GM12878 (cell line): ENCODE measurements around the gene QSOX2. TPM values are rescaled to one million over a fixed set of nuclear protein-coding genes. Genes with fewer than 3 reads are reported as not detected.

ENCODE experiments used
- ATAC-seq: fragments of 200-7000 bp; cut with Tn5 transposase; 3 replicates; pipeline ENCODE4 v1.9.1; 2020; ENCODE audit warnings: mild to moderate bottlenecking, moderate library complexity
- BruUV-seq: library from RNA; stranded (reverse); fragments of 400-500 nt; replicated peaks from 2 replicates; lab custom pipeline; 2021; lab: Mats Ljungman, UMichigan
- CTCF ChIA-PET: fragments of 300-600 bp; sonication (Branson Sonifier 250); formaldehyde crosslinking; extraction: SDS; loops from one replicate; lab custom pipeline; 2021; ENCODE audit warnings: inconsistent platforms; lab: Yijun Ruan, JAX
- POLR2A ChIA-PET: fragments of 350-600 bp; formaldehyde crosslinking; extraction: SDS; loops from one replicate; lab custom pipeline; 2021; ENCODE audit warnings: inconsistent platforms; lab: Charles Lee
- RAD21 ChIA-PET: fragments of 300-600 bp; sonication (Branson Sonifier 250); formaldehyde crosslinking; loops from one replicate; lab custom pipeline; 2023; ENCODE audit warnings: antibody characterized with exemption; ENCODE audit not compliant: unreplicated experiment; lab: Charles Lee
- SMC1A ChIA-PET: fragments of 300-600 bp; sonication (Branson Sonifier 250); formaldehyde crosslinking; loops from one replicate; lab custom pipeline; 2023; ENCODE audit not compliant: unreplicated experiment, uncharacterized antibody; lab: Charles Lee
- DNase-seq: peaks from one replicate; pipeline ENCODE4 v3.0.0-alpha.2; 2011; ENCODE audit warnings: low read depth, low spot score
- FAIRE-seq: peaks from 3 replicates; lab custom pipeline; 2011; peaks lifted over from hg19 to GRCh38; lab: Jason Lieb, UNC
- H2AFZ ChIP-seq: 2 replicates; pipeline ENCODE4 v1.6.0; 2011; ENCODE audit warnings: low read depth, low read length, control low read depth; ENCODE audit not compliant: control insufficient read depth
- H3K27ac ChIP-seq: 2 replicates; pipeline ENCODE4 v1.5.1; 2011; ENCODE audit warnings: control low read depth; ENCODE audit not compliant: control insufficient read depth, insufficient read depth
- H3K27me3 ChIP-seq, 2 experiments: replicated peaks in 1 of 2; 2 replicates each; pipeline versions ENCODE4 v1.6.0 to v1.6.1; 2011; ENCODE audit warnings: low read length in 1 of 2; ENCODE audit not compliant: control insufficient read depth in 2 of 2, insufficient read depth in 2 of 2
- H3K36me3 ChIP-seq, 2 experiments: 2 replicates each; pipeline ENCODE4 v1.5.1; 2011; ENCODE audit warnings: low read length in 1 of 2; ENCODE audit not compliant: control insufficient read depth in 2 of 2, insufficient read depth in 2 of 2
- H3K4me1 ChIP-seq: 2 replicates; pipeline ENCODE4 v1.6.1; 2011; ENCODE audit warnings: mild to moderate bottlenecking, low read length, moderate library complexity, mixed read lengths; ENCODE audit not compliant: control insufficient read depth, insufficient read depth
- H3K4me2 ChIP-seq: 2 replicates; pipeline ENCODE4 v1.6.0; 2011; ENCODE audit warnings: control low read depth; ENCODE audit not compliant: control insufficient read depth, insufficient read depth
- H3K4me3 ChIP-seq: fragments of 200-600 bp; sonication (generic); 2 replicates; pipeline ENCODE4 v1.5.1; 2016
- H3K79me2 ChIP-seq: 2 replicates; pipeline ENCODE4 v1.6.0; 2011; ENCODE audit warnings: low read length; ENCODE audit not compliant: control insufficient read depth, insufficient read depth
- H3K9ac ChIP-seq: 2 replicates; pipeline ENCODE4 v1.8.0; 2011; ENCODE audit warnings: low read length, control low read depth, mixed read lengths; ENCODE audit not compliant: control insufficient read depth, insufficient read depth
- H3K9me3 ChIP-seq: replicated peaks from 3 replicates; pipeline ENCODE4 v1.5.1; 2011; ENCODE audit warnings: mild to moderate bottlenecking, low read length; ENCODE audit not compliant: control insufficient read depth, insufficient read depth
- H4K20me1 ChIP-seq: 2 replicates; pipeline ENCODE4 v1.6.0; 2011; ENCODE audit not compliant: control insufficient read depth, insufficient read depth
- ATF3 ChIP-seq: IDR thresholded peaks from 2 replicates; pipeline ENCODE4 v1.6.1; 2011; ENCODE audit warnings: low read depth, mild to moderate bottlenecking, low read length, moderate library complexity, borderline replicate concordance; ENCODE audit errors: extremely low read depth
- CHD4 ChIP-seq: fragments of 200-600 bp; sonication (generic); IDR thresholded peaks from 2 replicates; pipeline ENCODE4 v1.6.1; 2016; ENCODE audit warnings: mild to moderate bottlenecking
- CREB1 ChIP-seq: IDR thresholded peaks from 2 replicates; pipeline ENCODE4 v1.6.1; 2012; ENCODE audit warnings: low read depth, mild to moderate bottlenecking, inconsistent platforms
- CREM ChIP-seq: IDR thresholded peaks from 2 replicates; pipeline ENCODE4 v1.6.1; 2014; ENCODE audit warnings: antibody characterized with exemption, low read depth
- E2F4 ChIP-seq: IDR thresholded peaks from 2 replicates; pipeline ENCODE4 v1.6.1; 2012; ENCODE audit warnings: low read depth, low read length, improper control_type of control experiment
- EED ChIP-seq: sonication (generic); IDR thresholded peaks from 2 replicates; pipeline ENCODE4 v1.6.1; 2016; ENCODE audit warnings: antibody characterized with exemption, low read depth
- HDGF ChIP-seq: fragments of 450-650 bp; IDR thresholded peaks from 2 replicates; pipeline ENCODE4 v1.6.1; 2016; ENCODE audit warnings: antibody characterized with exemption
- MEF2A ChIP-seq: IDR thresholded peaks from 2 replicates; pipeline ENCODE4 v1.6.1; 2011; ENCODE audit warnings: low read depth, mild to moderate bottlenecking, low read length, moderate library complexity; ENCODE audit not compliant: insufficient read depth
- MTA2 ChIP-seq: fragments of 450-650 bp; IDR thresholded peaks from 2 replicates; pipeline ENCODE4 v1.6.1; 2016; ENCODE audit warnings: low read depth, mild to moderate bottlenecking, moderate library complexity
- NBN ChIP-seq: fragments of 450-650 bp; IDR thresholded peaks from 2 replicates; pipeline ENCODE4 v1.6.1; 2016
- PAX5 ChIP-seq: IDR thresholded peaks from 2 replicates; pipeline ENCODE4 v1.6.1; 2011; ENCODE audit warnings: low read depth, low read length, borderline replicate concordance
- POLR2AphosphoS5 ChIP-seq: IDR thresholded peaks from 2 replicates; pipeline ENCODE4 v1.6.1; 2011; ENCODE audit warnings: mild to moderate bottlenecking, low read length, inconsistent platforms
- RAD21 ChIP-seq: IDR thresholded peaks from 2 replicates; pipeline ENCODE4 v1.6.1; 2011; ENCODE audit warnings: mild to moderate bottlenecking, low read depth, low read length, moderate library complexity; ENCODE audit not compliant: insufficient read depth
- RFX5 ChIP-seq: IDR thresholded peaks from 2 replicates; pipeline ENCODE4 v1.6.1; 2011; ENCODE audit warnings: low read depth, low read length, improper control_type of control experiment
- SMARCA5 ChIP-seq: fragments of 450-650 bp; IDR thresholded peaks from 2 replicates; pipeline ENCODE4 v1.6.1; 2017; ENCODE audit warnings: mild to moderate bottlenecking
- SMC3 ChIP-seq: IDR thresholded peaks from 2 replicates; pipeline ENCODE4 v1.6.1; 2011; ENCODE audit warnings: low read length, improper control_type of control experiment, borderline replicate concordance
- SP1 ChIP-seq: IDR thresholded peaks from one replicate; pipeline ENCODE4 v1.6.1; 2011; ENCODE audit warnings: low read depth, low read length
- SPI1 ChIP-seq: IDR thresholded peaks from 2 replicates; pipeline ENCODE4 v1.6.1; 2011; ENCODE audit warnings: low read depth, mild to moderate bottlenecking, low read length, moderate library complexity, borderline replicate concordance; ENCODE audit not compliant: insufficient read depth
- TCF3 ChIP-seq: IDR thresholded peaks from 2 replicates; pipeline ENCODE4 v1.6.1; 2012; ENCODE audit warnings: low read depth, mild to moderate bottlenecking, low read length, borderline replicate concordance; ENCODE audit not compliant: insufficient read depth
- USF2 ChIP-seq: IDR thresholded peaks from 2 replicates; pipeline ENCODE4 v1.6.1; 2011; ENCODE audit warnings: low read depth, low read length, improper control_type of control experiment, borderline replicate concordance
- YY1 ChIP-seq: IDR thresholded peaks from 2 replicates; pipeline ENCODE4 v1.6.1; 2011; ENCODE audit warnings: low read depth, mild to moderate bottlenecking, low read length
- ZSCAN29 ChIP-seq: fragments of 450-650 bp; IDR thresholded peaks from 2 replicates; pipeline ENCODE4 v1.6.1; 2017; ENCODE audit warnings: mild to moderate bottlenecking, moderate library complexity
- WGBS: methylation state at CpG from one replicate; pipeline ENCODE4 v1.1.6; 2016; ENCODE audit warnings: low lambda C conversion rate; ENCODE audit not compliant: insufficient replicate concordance, insufficient coverage; ENCODE audit errors: missing lambda C conversion rate; 5-methylcytosine and 5-hydroxymethylcytosine counted together
- in situ Hi-C: fragments of 300-500 bp; cut with MboI; formaldehyde crosslinking; loops from 9 replicates; pipeline ENCODE4 v1.14.3; 2018; ENCODE audit warnings: mixed read lengths
- intact Hi-C: fragments of 100-400 bp; cut with micrococcal nuclease; formaldehyde crosslinking; loops from one replicate; pipeline ENCODE4 v1.14.2; 2022; ENCODE audit not compliant: unreplicated experiment
- polyA plus RNA-seq, 11 experiments: library from polyadenylated mRNA; depleted of rRNA in 4 of 11; unstranded in 6 of 11; stranded (reverse) in 5 of 11; fragments of >200 nt; fragmentation: Nextera tagmentation in 4 of 11; fragmentation: Illumina TruSeq in 1 of 11; extraction: Ambion mirVana in 4 of 11; extraction: Trizol in 1 of 11; gene quantifications; 1 replicate in 1 of 11; 2 replicates in 10 of 11; pipeline versions ENCODE4 v1.2.1 to v1.2.3, GENCODE V29; 2011 to 2016; ENCODE audit warnings: inconsistent platforms in 2 of 11, missing spikeins in 2 of 11, low read depth in 1 of 11
- total RNA-seq, 4 experiments: library from RNA; depleted of rRNA in 3 of 4; stranded (reverse); fragments of >200 nt in 3 of 4; fragmentation: Illumina TruSeq in 1 of 4; extraction: Trizol in 1 of 4; gene quantifications; 2 replicates each; pipeline versions ENCODE4 v1.2.1 to v1.2.3, GENCODE V29; 2013 to 2021

QSOX2 gene
- total and polyA plus RNA-seq, 10 of the 15 experiments (the other 5 are each of a cell fraction or from before 2014, with no cell fraction given): 0.34 to 16.1 (median 8.2) TPM

- ATAC-seq: peak; percentile 99
- Histone ChIP-seq H3K4me1 (peaks cover 19% of the 10 kb centered on the region), H3K4me2 (peak overlapping the region; percentile 96), H4K20me1 (no peaks in the 10 kb centered on the region), H3K9ac (peak overlapping the region; percentile 45), H3K27ac (peak overlapping the region; percentile 79), H2AFZ (peak overlapping the region; percentile 77), H3K36me3 (peaks cover 8 to 28% of the 10 kb centered on the region in 2 experiments), H3K9me3 (no peaks in the 10 kb centered on the region), H3K79me2 (peaks cover 10% of the 10 kb centered on the region), H3K4me3 (peak overlapping the region; percentile 42; the same call in 1 of the 2 replicates), H3K27me3 (no peaks in the 10 kb centered on the region)
- BruUV-seq: no TSS peak
- ChIA-PET SMC1A (interaction anchor here (1.2 to 2.4 kb wide), 2 partner anchors 17 to 87 kb away, joined by 3 to 9 read pairs; no protein-coding TSS in a partner anchor), CTCF (interaction anchor here (0.6 to 6.5 kb wide), 6 partner anchors 8 to 258 kb away, joined by 3 to 30 read pairs (median 4); no protein-coding TSS in a partner anchor), RAD21 (interaction anchor here (0.6 to 1.2 kb wide), 2 partner anchors 14 to 137 kb away, joined by 3 read pairs; no protein-coding TSS in a partner anchor), POLR2A (interaction anchor here (1.0 kb wide), 1 partner anchor 17 kb away, joined by 3 read pairs; no protein-coding TSS in a partner anchor)
- peak; percentile 31 for DNase-seq
- FAIRE-seq: peak; percentile 87
- WGBS: 19% methylated on average over 30 of the region's 30 CpGs
- in situ Hi-C loops: no loop called here
- intact Hi-C loops: loop anchor here (5.0 kb wide), 1 partner anchor 259 kb away; no protein-coding TSS in a partner anchor
- TF ChIP-seq POLR2AphosphoS5 (0 out of 2 replicates have a peak, but pooled peaks have one; percentile 12), RAD21 (peak; percentile 48), SMC3 (peak; percentile 63), USF2 (no peak), NBN (0 out of 2 replicates have a peak, but pooled peaks have one; percentile 11), EED (peak; percentile 17; the same call in 1 of the 2 replicates), CREM (peak; percentile 61), HDGF (peak; percentile 66; the same call in 1 of the 2 replicates), MEF2A (no peak), SMARCA5 (peak; percentile 81), E2F4 (no peak), CHD4 (no peak), ATF3 (no peak), YY1 (peak; percentile 59; the same call in 1 of the 2 replicates), PAX5 (peak; percentile 24; the same call in 1 of the 2 replicates), TCF3 (0 out of 2 replicates have a peak, but pooled peaks have one; percentile 7), SP1 (no peak), ZSCAN29 (no peak), SPI1 (no peak), CREB1 (peak; percentile 88), MTA2 (0 out of 2 replicates have a peak, but pooled peaks have one; percentile 14), RFX5 (no peak)
Measured at GRCh38 chr9:136225748-136226679, 19.6 kb downstream of the QSOX2 start.
